Stomach (tissue), 9 donors: Measurements from ENCODE around the gene PRSS57. TPM values are rescaled to one million over a fixed set of nuclear protein-coding genes. Genes with fewer than 3 reads are reported as not detected.

Experiments
- DNase-seq, 2 donors: peaks; one replicate each; pipeline versions ENCODE4 v3.0.0 to v3.0.0-alpha.2; 2013 to 2019
- H3K27ac ChIP-seq, 5 donors: fragments of 200-600 bp in 4 of 5; sonication (generic) in 4 of 5; one replicate each; pipeline ENCODE4 v1.5.1; 2013 to 2019; ENCODE audit warnings: mild to moderate bottlenecking in 1 of 5, moderate library complexity in 1 of 5
- H3K27me3 ChIP-seq, 3 donors: fragments of 200-600 bp; sonication (generic); one replicate each; pipeline ENCODE4 v1.5.1; 2017 to 2019; ENCODE audit warnings: mixed run types in 1 of 3
- H3K36me3 ChIP-seq, 4 donors: fragments of 200-600 bp; sonication (generic); 1 replicate in 3 of 4; 2 replicates in 1 of 4; pipeline ENCODE4 v1.5.1; 2016 to 2019
- H3K4me1 ChIP-seq, 4 donors: fragments of 200-600 bp; sonication (generic); one replicate each; pipeline ENCODE4 v1.5.1; 2016 to 2019
- H3K4me3 ChIP-seq, 4 donors: fragments of 200-600 bp; sonication (generic) in 3 of 4; one replicate each; pipeline ENCODE4 v1.5.1; 2016 to 2019; ENCODE audit warnings: mild to moderate bottlenecking in 1 of 4
- H3K9me3 ChIP-seq, 4 donors: fragments of 200-600 bp; sonication (generic); one replicate each; pipeline ENCODE4 v1.5.1; 2016 to 2019
- CTCF ChIP-seq, 7 experiments: fragments of 450-650 bp in 4 of 7; fragments of 200-600 bp in 3 of 7; sonication (generic) in 3 of 7; IDR thresholded peaks; one replicate each; pipeline ENCODE4 v1.5.1; 2016 to 2019; ENCODE audit warnings: antibody characterized with exemption in 7 of 7, control low read depth in 2 of 7, mild to moderate bottlenecking in 1 of 7
- EP300 ChIP-seq: sonication (generic); formaldehyde crosslinking; IDR thresholded peaks from one replicate; pipeline ENCODE4 v1.6.1; 2017; ENCODE audit warnings: antibody characterized with exemption
- POLR2A ChIP-seq, 4 donors: fragments of 450-650 bp; IDR thresholded peaks; one replicate each; pipeline ENCODE4 v1.6.1; 2016; ENCODE audit warnings: antibody characterized with exemption in 4 of 4, control low read depth in 2 of 4, mild to moderate bottlenecking in 1 of 4, moderate library complexity in 1 of 4
- POLR2AphosphoS5 ChIP-seq, 3 donors: sonication (generic); formaldehyde crosslinking; IDR thresholded peaks; one replicate each; pipeline ENCODE4 v1.6.1; 2016; ENCODE audit warnings: antibody characterized with exemption in 3 of 3
- WGBS, 5 donors: extraction: QIAGEN DNeasy Blood & Tissue Kit in 3 of 5; methylation state at CpG; one replicate each; pipeline versions ENCODE4 v1.1.5 to v1.1.7; 2013 to 2018; 5-methylcytosine and 5-hydroxymethylcytosine counted together
- intact Hi-C: fragments of 100-400 bp; cut with DNase I; formaldehyde crosslinking; loops from one replicate; pipeline ENCODE4 v1.15.1; 2023; ENCODE audit warnings: low total_unique reads
- polyA plus RNA-seq, 3 donors: library from polyadenylated mRNA; stranded (reverse); fragments of 200-250 nt; gene quantifications; one replicate each; pipeline ENCODE4 v1.2.3, GENCODE V29; 2013
- total RNA-seq, 5 donors: library from RNA; depleted of rRNA; stranded (reverse); fragments of >200 nt; gene quantifications; one replicate each; pipeline versions ENCODE4 v1.1.0 to v1.2.3, GENCODE V29; 2014 to 2016
- donor health status: healthy with polysubstance abuse.
- donor health status: Bipolar disorder and iron deficiency.
- donor health status: healthy.

The PRSS57 gene
- total and polyA plus RNA-seq, 8 donors: not detected

- TF ChIP-seq EP300 (no peak), POLR2AphosphoS5 (IDR thresholded peaks at IDR 0.05) (no peak), CTCF (IDR thresholded peaks at IDR 0.05) (no peak), POLR2A (IDR thresholded peaks at IDR 0.05) (no peak)
- intact Hi-C loops: no loop called here
- peaks cover 56 to 81% (median 77%) of the 10 kb centered on the region in 4 donors for H3K36me3 ChIP-seq
- H3K9me3 ChIP-seq: no peaks in the 10 kb centered on the region
- DNase-seq: no peak
- H3K4me1 ChIP-seq: no peaks in the 10 kb centered on the region
- WGBS, 5 donors: 90 to 95% (median 93%) methylated on average over 44 to 48 of the region's 48 CpGs
- no peaks in the 10 kb centered on the region for H3K27me3 ChIP-seq
- H3K27ac ChIP-seq: no peak overlapping the region
- no peak overlapping the region for H3K4me3 ChIP-seq
Observed at GRCh38 chr19:646779-647565, 48.3 kb downstream of the PRSS57 start.

- Histone ChIP-seq H3K4me1 (no peaks in the 10 kb centered on the region), H3K27me3 (no peaks in the 10 kb centered on the region), H3K36me3 (peaks cover 48 to 73% (median 69%) of the 10 kb centered on the region in 4 donors), H3K4me3 (no peak overlapping the region), H3K27ac (no peak overlapping the region), H3K9me3 (no peaks in the 10 kb centered on the region)
- DNase-seq: no peak
- TF ChIP-seq EP300 (no peak), CTCF (IDR thresholded peaks at IDR 0.05) (no peak), POLR2A (IDR thresholded peaks at IDR 0.05) (no peak)
- intact Hi-C loops: no loop called here
- 89 to 94% (median 93%) methylated on average over 44 to 62 of the region's 62 CpGs for WGBS, 5 donors
Observed at GRCh38 chr19:645912-646778, 49.1 kb downstream of the PRSS57 start.

GRCh38 chr19:644789-645188 is 50.5 kb downstream of the PRSS57 start:
- WGBS, 5 donors: 77 to 89% (median 82%) methylated on average over 12 to 14 of the region's 14 CpGs
- no peaks in the 10 kb centered on the region for H3K9me3 ChIP-seq
- H3K4me3 ChIP-seq: no peak overlapping the region
- no peak for DNase-seq
- H3K27ac ChIP-seq: no peak overlapping the region
- intact Hi-C loops: no loop called here
- no peaks in the 10 kb centered on the region for H3K27me3 ChIP-seq
- H3K36me3 ChIP-seq: peaks cover 36 to 59% (median 55%) of the 10 kb centered on the region in 4 donors
- TF ChIP-seq EP300 (no peak), POLR2A (IDR thresholded peaks at IDR 0.05) (no peak), CTCF (IDR thresholded peaks at IDR 0.05) (no peak), POLR2AphosphoS5 (IDR thresholded peaks at IDR 0.05) (no peak)
- peaks cover 5 to 7% (median 5%) of the 10 kb centered on the region in 4 donors for H3K4me1 ChIP-seq

GRCh38 chr19:644363-644762 is 50.9 kb downstream of the PRSS57 start:
- H3K27ac ChIP-seq: no peak overlapping the region
- TF ChIP-seq POLR2A (IDR thresholded peaks at IDR 0.05) (no peak), CTCF (IDR thresholded peaks at IDR 0.05) (no peak), POLR2AphosphoS5 (IDR thresholded peaks at IDR 0.05) (no peak), EP300 (no peak)
- H3K27me3 ChIP-seq: no peaks in the 10 kb centered on the region
- intact Hi-C loops: no loop called here
- H3K4me3 ChIP-seq: no peak overlapping the region
- H3K36me3 ChIP-seq: peaks cover 33 to 55% (median 51%) of the 10 kb centered on the region in 4 donors
- no peak for DNase-seq
- H3K9me3 ChIP-seq: no peaks in the 10 kb centered on the region
- peaks cover 6 to 9% (median 8%) of the 10 kb centered on the region in 4 donors for H3K4me1 ChIP-seq
- WGBS, 5 donors: 72 to 76% (median 75%) methylated on average over 15 to 28 of the region's 28 CpGs
